ENCODE results near the gene SLC50A1. TPM values are rescaled to one million over a fixed set of nuclear protein-coding genes. Genes with fewer than 3 reads are reported as not detected.

SLC50A1 gene
- total RNA-seq: 10 to 100 TPM; 26.3 to 60.3 TPM
- 100 to 1,000 TPM in 1 of 2 donors, 10 to 100 TPM in 1; 76.6 to 114 TPM for polyA plus RNA-seq
- long read RNA-seq, donor 1, transcript SLC50A1-203 (6 exons, 1,300 nt): major isoform, 7 of 7 reads
- long read RNA-seq, donor 1, partial matches to known transcripts: 0 of 7 reads
- long read RNA-seq, donor 1, other reads (novel, unspliced or antisense): 0 of 7 reads
- long read RNA-seq, donor 2, partial matches to known transcripts: 0 of 1 reads
- long read RNA-seq, donor 2, other reads (novel, unspliced or antisense): 0 of 1 reads
- long read RNA-seq, donor 3, partial matches to known transcripts: 0 of 4 reads
- long read RNA-seq, donor 3, other reads (novel, unspliced or antisense): 0 of 4 reads
- long read RNA-seq, donor 4, partial matches to known transcripts: 0 of 1 reads
- long read RNA-seq, donor 4, other reads (novel, unspliced or antisense): 0 of 1 reads
- long read RNA-seq, donor 5, partial matches to known transcripts: 0 of 6 reads
- long read RNA-seq, donor 5, other reads (novel, unspliced or antisense): 0 of 6 reads

DNA sequence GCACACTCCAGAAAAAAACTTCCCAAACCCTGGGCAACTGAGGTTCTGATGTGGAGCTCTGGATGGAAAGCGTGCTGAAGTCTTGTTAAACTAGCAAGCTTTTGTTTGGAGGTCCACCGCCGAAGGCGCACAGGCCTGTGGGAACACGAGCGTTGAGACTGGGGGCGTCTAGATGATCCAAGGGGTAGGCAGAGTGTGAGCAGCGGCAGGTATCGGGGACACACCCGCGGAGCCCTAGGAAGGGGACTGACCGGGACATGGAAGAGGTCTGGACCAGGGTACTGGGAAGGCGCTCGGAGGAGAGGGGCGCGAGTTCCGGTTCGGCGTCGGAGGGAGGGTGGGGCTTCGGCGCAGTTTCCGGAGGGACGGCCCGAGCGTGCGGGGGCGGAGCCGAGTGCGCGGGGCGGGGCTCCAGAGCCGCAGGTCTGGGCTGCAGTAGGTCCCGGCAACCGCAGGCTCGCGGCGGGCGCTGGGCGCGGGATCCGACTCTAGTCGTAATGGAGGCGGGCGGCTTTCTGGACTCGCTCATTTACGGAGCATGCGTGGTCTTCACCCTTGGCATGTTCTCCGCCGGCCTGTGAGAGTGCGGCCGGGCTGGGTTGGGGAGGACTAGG lies at the start of gene SLC50A1:
Gene SLC50A1, plus strand, starts transcription at position 438 of the 614 bp plus-strand sequence. Its CDS starts 60 bp downstream, at position 498.
- DNase-seq (peak; percentile 95 to 98 (median 97)), ATAC-seq (ENCODE audit: insufficient read depth, low FRiP score) (peak; percentile 89)
- H3K27ac ChIP-seq (ENCODE audit: low read depth in 1 of 2, low read length in 1 of 2): peak within 1 kb of the TSS; percentile 93 to 99
- WGBS, 2 donors: 0 to 1% methylated on average over 42 to 52 of the region's 52 CpGs
- H3K9ac ChIP-seq (ENCODE audit: insufficient read depth in 1 of 2, low read length in 2 of 2): peak within 1 kb of the TSS; percentile 59 to 89
- peak within 1 kb of the TSS; percentile 55 for H3K4me3 ChIP-seq
- TF ChIP-seq, protein P1, sequence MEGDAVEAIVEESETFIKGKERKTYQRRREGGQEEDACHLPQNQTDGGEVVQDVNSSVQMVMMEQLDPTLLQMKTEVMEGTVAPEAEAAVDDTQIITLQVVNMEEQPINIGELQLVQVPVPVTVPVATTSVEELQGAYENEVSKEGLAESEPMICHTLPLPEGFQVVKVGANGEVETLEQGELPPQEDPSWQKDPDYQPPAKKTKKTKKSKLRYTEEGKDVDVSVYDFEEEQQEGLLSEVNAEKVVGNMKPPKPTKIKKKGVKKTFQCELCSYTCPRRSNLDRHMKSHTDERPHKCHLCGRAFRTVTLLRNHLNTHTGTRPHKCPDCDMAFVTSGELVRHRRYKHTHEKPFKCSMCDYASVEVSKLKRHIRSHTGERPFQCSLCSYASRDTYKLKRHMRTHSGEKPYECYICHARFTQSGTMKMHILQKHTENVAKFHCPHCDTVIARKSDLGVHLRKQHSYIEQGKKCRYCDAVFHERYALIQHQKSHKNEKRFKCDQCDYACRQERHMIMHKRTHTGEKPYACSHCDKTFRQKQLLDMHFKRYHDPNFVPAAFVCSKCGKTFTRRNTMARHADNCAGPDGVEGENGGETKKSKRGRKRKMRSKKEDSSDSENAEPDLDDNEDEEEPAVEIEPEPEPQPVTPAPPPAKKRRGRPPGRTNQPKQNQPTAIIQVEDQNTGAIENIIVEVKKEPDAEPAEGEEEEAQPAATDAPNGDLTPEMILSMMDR (IDR thresholded peaks at IDR 0.05; ENCODE audit: control extremely low read depth, extremely low read depth): no peak
- H3K36me3 ChIP-seq (ENCODE audit: control insufficient read depth in 4 of 4, insufficient read depth in 4 of 4, low read length in 4 of 4): peaks cover 2 to 27% (median 13%) of the 10 kb centered on the region in 4 donors
- H3K4me1 ChIP-seq (ENCODE audit: control insufficient read depth in 5 of 5, insufficient read depth in 5 of 5, low read length in 5 of 5): peaks cover 3 to 34% (median 10%) of the 10 kb centered on the region in 5 donors
- no peaks in the 10 kb centered on the region for H3K27me3 ChIP-seq (ENCODE audit: control insufficient read depth in 3 of 3, insufficient read depth in 3 of 3, low read length in 2 of 3)
- H3K9me3 ChIP-seq (ENCODE audit: control insufficient read depth in 4 of 4, insufficient read depth in 3 of 4, low read length in 3 of 4): no peaks in the 10 kb centered on the region

DNA sequence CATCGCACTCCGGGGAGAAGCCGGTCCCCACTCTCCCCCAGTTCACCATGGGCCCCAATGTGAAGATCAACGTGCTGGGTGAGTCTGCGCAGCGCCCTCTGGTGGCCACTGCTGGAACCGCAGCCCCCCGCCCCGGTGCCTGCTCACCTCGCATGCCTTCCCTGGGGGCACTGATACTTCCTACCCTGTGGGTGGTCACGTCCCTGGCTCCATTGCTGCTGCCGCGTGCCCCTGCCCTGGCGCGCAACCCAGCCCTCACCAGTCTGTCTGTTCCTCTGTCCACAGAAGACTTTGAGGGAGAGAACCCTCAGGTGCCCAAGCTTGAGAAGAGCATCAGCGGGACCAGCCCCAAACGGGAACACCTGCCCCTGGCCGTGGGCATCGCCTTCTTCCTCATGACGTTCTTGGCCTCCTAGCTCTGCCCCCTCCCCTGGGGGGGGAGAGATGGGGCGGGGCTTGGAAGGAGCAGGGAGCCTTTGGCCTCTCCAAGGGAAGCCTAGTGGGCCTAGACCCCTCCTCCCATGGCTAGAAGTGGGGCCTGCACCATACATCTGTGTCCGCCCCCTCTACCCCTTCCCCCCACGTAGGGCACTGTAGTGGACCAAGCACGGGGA lies 49.4 kb upstream of the SLC50A1 start:
- ATAC-seq (ENCODE audit: insufficient read depth, low FRiP score): peak; percentile 42
- Histone ChIP-seq H3K4me1 (ENCODE audit: control insufficient read depth in 5 of 5, insufficient read depth in 5 of 5, low read length in 5 of 5) (peaks cover 0 to 38% (median 16%) of the 10 kb centered on the region in 5 donors), H3K36me3 (ENCODE audit: control insufficient read depth in 4 of 4, insufficient read depth in 4 of 4, low read length in 4 of 4) (no peaks in the 10 kb centered on the region), H3K9ac (ENCODE audit: insufficient read depth in 1 of 2, low read length in 2 of 2) (no peak overlapping the region), H3K9me3 (ENCODE audit: control insufficient read depth in 4 of 4, insufficient read depth in 3 of 4, low read length in 3 of 4) (no peaks in the 10 kb centered on the region), H3K27me3 (ENCODE audit: control insufficient read depth in 3 of 3, insufficient read depth in 3 of 3, low read length in 2 of 3) (peaks cover 0 to 26% (median 23%) of the 10 kb centered on the region in 3 donors), H3K27ac (ENCODE audit: low read depth in 1 of 2, low read length in 1 of 2) (no peak overlapping the region), H3K4me3 (no peak overlapping the region)
- TF ChIP-seq, protein P1 (IDR thresholded peaks at IDR 0.05; ENCODE audit: control extremely low read depth, extremely low read depth): peak; percentile 83
- WGBS, 2 donors: 14% methylated on average over 23 to 24 of the region's 24 CpGs
- peak; percentile 58 to 78 (median 64) for DNase-seq

DNA sequence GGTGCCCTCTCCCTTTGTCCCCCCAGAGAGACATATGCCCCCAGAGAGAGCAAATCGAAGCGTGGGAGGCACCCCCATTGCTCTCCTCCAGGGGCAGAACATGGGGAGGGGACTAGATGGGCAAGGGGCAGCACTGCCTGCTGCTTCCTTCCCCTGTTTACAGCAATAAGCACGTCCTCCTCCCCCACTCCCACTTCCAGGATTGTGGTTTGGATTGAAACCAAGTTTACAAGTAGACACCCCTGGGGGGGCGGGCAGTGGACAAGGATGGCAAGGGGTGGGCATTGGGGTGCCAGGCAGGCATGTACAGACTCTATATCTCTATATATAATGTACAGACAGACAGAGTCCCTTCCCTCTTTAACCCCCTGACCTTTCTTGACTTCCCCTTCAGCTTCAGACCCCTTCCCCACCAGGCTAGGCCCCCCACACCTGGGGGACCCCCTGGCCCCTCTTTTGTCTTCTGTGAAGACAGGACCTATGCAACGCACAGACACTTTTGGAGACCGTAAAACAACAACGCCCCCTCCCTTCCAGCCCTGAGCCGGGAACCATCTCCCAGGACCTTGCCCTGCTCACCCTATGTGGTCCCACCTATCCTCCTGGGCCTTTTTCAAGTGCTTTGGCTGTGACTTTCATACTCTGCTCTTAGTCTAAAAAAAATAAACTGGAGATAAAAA lies 48.7 kb upstream of the SLC50A1 start:
- Histone ChIP-seq H3K4me3 (no peak overlapping the region), H3K27ac (ENCODE audit: low read depth in 1 of 2, low read length in 1 of 2) (no peak overlapping the region), H3K36me3 (ENCODE audit: control insufficient read depth in 4 of 4, insufficient read depth in 4 of 4, low read length in 4 of 4) (no peaks in the 10 kb centered on the region), H3K27me3 (ENCODE audit: control insufficient read depth in 3 of 3, insufficient read depth in 3 of 3, low read length in 2 of 3) (peaks cover 0 to 22% (median 18%) of the 10 kb centered on the region in 3 donors), H3K4me1 (ENCODE audit: control insufficient read depth in 5 of 5, insufficient read depth in 5 of 5, low read length in 5 of 5) (peaks cover 0 to 36% (median 14%) of the 10 kb centered on the region in 5 donors), H3K9ac (ENCODE audit: insufficient read depth in 1 of 2, low read length in 2 of 2) (no peak overlapping the region), H3K9me3 (ENCODE audit: control insufficient read depth in 4 of 4, insufficient read depth in 3 of 4, low read length in 3 of 4) (no peaks in the 10 kb centered on the region)
- TF ChIP-seq, protein P1 (IDR thresholded peaks at IDR 0.05; ENCODE audit: control extremely low read depth, extremely low read depth): no peak
- DNase-seq (no peak), ATAC-seq (ENCODE audit: insufficient read depth, low FRiP score) (no peak)
- WGBS, 2 donors: 66% methylated on average over 8 of the region's 8 CpGs

Measured in lung (tissue), 16 donors.